ENCODE results near the gene CLCN5. TPM values are rescaled to one million over a fixed set of nuclear protein-coding genes. Genes with fewer than 3 reads are reported as not detected.

Gene CLCN5
- total RNA-seq, 4 donors from 2014 or later: 2.7 to 4.4 (median 3.6) TPM

DNA sequence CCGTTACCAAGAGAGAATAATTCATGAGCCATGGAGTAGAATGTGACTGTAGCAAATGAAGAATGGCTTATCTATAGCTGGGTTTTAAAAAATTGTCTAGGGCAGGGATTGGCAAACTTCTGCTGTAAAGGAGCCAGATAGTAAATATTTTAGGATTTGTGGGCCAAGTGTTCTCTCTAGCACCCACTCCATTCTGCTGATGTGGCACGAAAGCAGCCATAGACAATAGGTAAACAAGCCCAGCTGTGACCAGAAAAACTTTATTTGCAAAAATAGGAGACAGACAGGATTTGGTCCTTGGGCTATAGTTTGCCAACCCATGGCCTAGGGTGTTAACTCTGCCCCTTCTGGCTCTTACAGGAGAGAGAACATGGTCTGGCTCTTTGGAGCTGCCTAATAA lies 151.2 kb downstream of the CLCN5 start:
- H3K27me3 ChIP-seq: no peaks in the 10 kb centered on the region
- no peaks in the 10 kb centered on the region for H3K4me1 ChIP-seq
- H3K4me3 ChIP-seq: no peak overlapping the region
- no peak overlapping the region for H3K27ac ChIP-seq (replicated peaks in 1 of 4)
- no peak for DNase-seq (ENCODE audit: extremely low spot score)
- intact Hi-C loops (cut with DNase I): no loop called here
- 65% methylated on average over 2 of the region's 2 CpGs for WGBS
- no peaks in the 10 kb centered on the region for H3K36me3 ChIP-seq
- H3K9me3 ChIP-seq: no peaks in the 10 kb centered on the region
- TF ChIP-seq POLR2A (IDR thresholded peaks at IDR 0.05; ENCODE audit: low read depth) (no peak), EP300 (IDR thresholded peaks at IDR 0.05) (no peak), POLR2AphosphoS5 (IDR thresholded peaks at IDR 0.05) (no peak)
- TF ChIP-seq, protein P1, sequence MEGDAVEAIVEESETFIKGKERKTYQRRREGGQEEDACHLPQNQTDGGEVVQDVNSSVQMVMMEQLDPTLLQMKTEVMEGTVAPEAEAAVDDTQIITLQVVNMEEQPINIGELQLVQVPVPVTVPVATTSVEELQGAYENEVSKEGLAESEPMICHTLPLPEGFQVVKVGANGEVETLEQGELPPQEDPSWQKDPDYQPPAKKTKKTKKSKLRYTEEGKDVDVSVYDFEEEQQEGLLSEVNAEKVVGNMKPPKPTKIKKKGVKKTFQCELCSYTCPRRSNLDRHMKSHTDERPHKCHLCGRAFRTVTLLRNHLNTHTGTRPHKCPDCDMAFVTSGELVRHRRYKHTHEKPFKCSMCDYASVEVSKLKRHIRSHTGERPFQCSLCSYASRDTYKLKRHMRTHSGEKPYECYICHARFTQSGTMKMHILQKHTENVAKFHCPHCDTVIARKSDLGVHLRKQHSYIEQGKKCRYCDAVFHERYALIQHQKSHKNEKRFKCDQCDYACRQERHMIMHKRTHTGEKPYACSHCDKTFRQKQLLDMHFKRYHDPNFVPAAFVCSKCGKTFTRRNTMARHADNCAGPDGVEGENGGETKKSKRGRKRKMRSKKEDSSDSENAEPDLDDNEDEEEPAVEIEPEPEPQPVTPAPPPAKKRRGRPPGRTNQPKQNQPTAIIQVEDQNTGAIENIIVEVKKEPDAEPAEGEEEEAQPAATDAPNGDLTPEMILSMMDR (IDR thresholded peaks at IDR 0.05): no peak

DNA sequence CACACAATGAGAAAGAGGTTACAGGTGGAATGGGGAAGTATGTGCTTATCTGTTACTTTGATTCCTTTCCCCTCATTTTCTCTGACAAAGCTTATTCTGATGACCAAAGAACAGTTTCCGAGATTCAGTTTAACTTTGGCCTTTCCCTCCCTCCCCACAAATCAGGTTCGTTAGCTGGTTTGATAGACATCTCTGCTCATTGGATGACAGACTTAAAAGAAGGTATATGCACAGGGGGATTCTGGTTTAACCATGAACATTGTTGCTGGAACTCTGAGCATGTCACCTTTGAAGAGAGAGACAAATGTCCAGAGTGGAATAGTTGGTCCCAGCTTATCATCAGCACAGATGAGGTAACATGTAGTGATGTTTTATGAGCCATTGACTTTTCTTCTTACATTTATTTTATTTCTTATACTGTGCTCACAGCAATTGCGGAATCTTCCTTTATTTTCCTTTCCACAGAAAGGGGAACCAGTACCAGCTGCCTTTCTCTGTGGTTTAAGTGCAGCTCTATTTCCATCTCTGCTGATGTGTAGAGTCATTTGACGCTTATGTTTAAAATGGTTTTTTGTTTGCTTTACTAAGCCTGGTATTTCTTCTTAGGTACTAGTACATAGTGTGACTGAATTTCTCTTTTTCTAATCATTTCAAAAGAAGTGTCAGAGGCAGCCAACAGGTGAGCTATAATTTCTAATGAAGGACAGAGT lies 153.4 kb downstream of the CLCN5 start:
- Histone ChIP-seq H3K4me3 (no peak overlapping the region), H3K36me3 (no peaks in the 10 kb centered on the region), H3K27ac (replicated peaks in 1 of 4) (no peak overlapping the region), H3K9me3 (no peaks in the 10 kb centered on the region), H3K4me1 (no peaks in the 10 kb centered on the region), H3K27me3 (no peaks in the 10 kb centered on the region)
- intact Hi-C loops (cut with DNase I): no loop called here
- no peak for DNase-seq (ENCODE audit: extremely low spot score)
- TF ChIP-seq, protein P1 (IDR thresholded peaks at IDR 0.05): no peak
- no peak for TF ChIP-seq POLR2A (IDR thresholded peaks at IDR 0.05; ENCODE audit: low read depth)
- TF ChIP-seq POLR2AphosphoS5 (IDR thresholded peaks at IDR 0.05): no peak
- no peak for TF ChIP-seq EP300 (IDR thresholded peaks at IDR 0.05)
- WGBS: 77% methylated on average over 4 of the region's 4 CpGs

DNA sequence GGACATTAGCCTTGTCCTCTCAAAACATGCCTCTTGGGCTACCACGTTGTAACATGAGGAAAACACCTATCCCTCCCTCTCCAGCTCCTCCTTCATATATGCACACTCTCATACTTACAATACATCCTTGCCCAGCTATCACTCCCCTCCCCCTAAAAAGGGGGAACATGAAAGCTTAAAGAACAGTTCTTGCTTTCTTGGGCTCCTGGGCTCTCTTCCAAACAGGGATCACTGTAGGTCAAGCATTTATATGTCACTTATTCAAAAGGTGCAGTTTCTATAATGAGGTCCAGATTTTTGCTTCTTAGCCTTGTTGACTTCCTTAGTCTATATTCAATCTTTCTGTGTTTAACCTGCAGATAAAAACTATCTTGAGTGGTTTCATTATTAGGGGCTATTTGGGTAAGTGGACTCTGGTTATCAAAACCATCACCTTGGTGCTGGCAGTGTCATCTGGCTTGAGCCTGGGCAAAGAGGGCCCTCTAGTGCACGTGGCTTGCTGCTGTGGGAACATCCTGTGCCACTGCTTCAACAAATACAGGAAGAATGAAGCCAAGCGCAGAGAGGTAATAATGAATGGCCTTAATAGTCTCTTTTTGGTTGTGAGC lies 159.0 kb downstream of the CLCN5 start:
- no peaks in the 10 kb centered on the region for H3K9me3 ChIP-seq
- H3K27ac ChIP-seq (replicated peaks in 1 of 4): no peak overlapping the region
- TF ChIP-seq POLR2AphosphoS5 (IDR thresholded peaks at IDR 0.05) (no peak), EP300 (IDR thresholded peaks at IDR 0.05) (no peak), POLR2A (IDR thresholded peaks at IDR 0.05; ENCODE audit: low read depth) (no peak)
- TF ChIP-seq, protein P1 (IDR thresholded peaks at IDR 0.05): peak in 2 of 3 experiments; percentile 12 to 25
- DNase-seq (ENCODE audit: extremely low spot score): no peak
- H3K4me3 ChIP-seq: no peak overlapping the region
- no peaks in the 10 kb centered on the region for H3K4me1 ChIP-seq
- 33% methylated on average over 3 of the region's 3 CpGs for WGBS
- intact Hi-C loops (cut with DNase I): loop anchor here (10.0 kb wide), 1 partner anchor 167 kb away; no protein-coding TSS in a partner anchor
- H3K36me3 ChIP-seq: peaks cover 0 to 2% (median 0%) of the 10 kb centered on the region in 4 donors
- H3K27me3 ChIP-seq: no peaks in the 10 kb centered on the region

DNA sequence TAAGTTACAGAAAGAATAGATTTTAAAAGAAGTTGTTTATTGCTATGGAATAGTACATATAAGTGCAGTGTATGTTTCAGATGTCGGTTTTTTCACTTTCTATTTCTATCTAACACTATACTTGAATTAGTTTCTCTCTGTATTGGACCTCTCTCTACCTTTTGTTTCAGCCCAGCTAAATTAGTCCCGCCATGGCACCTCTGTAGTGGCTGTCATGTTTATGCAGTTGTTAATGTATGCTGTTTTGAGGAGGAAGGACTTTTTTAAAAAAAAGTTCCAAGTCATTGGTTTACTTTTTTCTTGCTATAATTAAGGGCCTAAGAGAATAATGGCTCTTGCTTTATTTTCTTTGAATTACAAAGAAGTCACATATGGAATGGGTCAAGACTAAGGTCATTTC lies 160.3 kb downstream of the CLCN5 start:
- H3K36me3 ChIP-seq: peaks cover 0 to 8% (median 0%) of the 10 kb centered on the region in 4 donors
- WGBS: 69% methylated on average over 2 of the region's 2 CpGs
- H3K27me3 ChIP-seq: no peaks in the 10 kb centered on the region
- no peak for TF ChIP-seq POLR2AphosphoS5 (IDR thresholded peaks at IDR 0.05)
- no peak for TF ChIP-seq POLR2A (IDR thresholded peaks at IDR 0.05; ENCODE audit: low read depth)
- TF ChIP-seq, protein P1 (IDR thresholded peaks at IDR 0.05): no peak
- TF ChIP-seq EP300 (IDR thresholded peaks at IDR 0.05): no peak
- H3K9me3 ChIP-seq: no peaks in the 10 kb centered on the region
- H3K27ac ChIP-seq (replicated peaks in 1 of 4): no peak overlapping the region
- DNase-seq (ENCODE audit: extremely low spot score): no peak
- intact Hi-C loops (cut with DNase I): loop anchor here (10.0 kb wide), 1 partner anchor 168 kb away; no protein-coding TSS in a partner anchor
- H3K4me3 ChIP-seq: no peak overlapping the region
- H3K4me1 ChIP-seq: no peaks in the 10 kb centered on the region

All from esophagus muscularis mucosa (tissue), 4 donors.